Trophoblast cell (in vitro differentiated cells and primary cell): ENCODE data around the gene ZG16.
A peak's percentile ranks its signal among the peaks of the same experiment; 100 is the strongest.
"Not testable (repeated sequence)": the region's sequence is repeated elsewhere in the genome, so short reads cannot be mapped to it uniquely, and the experiment has no call there.

Experiments
- DNase-seq, 2 donors: peaks; one replicate each; pipeline ENCODE4 v3.0.0-alpha.2; 2016
- H2AFZ ChIP-seq: 2 replicates; pipeline ENCODE4 v1.6.1; 2013; ENCODE audit warnings: low read length, moderate library complexity, mild to moderate bottlenecking; ENCODE audit not compliant: insufficient read depth, poor library complexity
- H2AK5ac ChIP-seq: 2 replicates; pipeline ENCODE4 v1.6.1; 2013; ENCODE audit warnings: mild to moderate bottlenecking, low read length
- H2BK120ac ChIP-seq: 2 replicates; pipeline ENCODE4 v1.6.1; 2013; ENCODE audit warnings: low read length, mild to moderate bottlenecking, moderate library complexity; ENCODE audit not compliant: insufficient read depth, poor library complexity
- H2BK12ac ChIP-seq: 2 replicates; pipeline ENCODE4 v1.6.1; 2013; ENCODE audit warnings: mild to moderate bottlenecking, low read length, moderate library complexity
- H2BK5ac ChIP-seq: 2 replicates; pipeline ENCODE4 v1.6.1; 2013; ENCODE audit warnings: low read length, low read depth, moderate library complexity, mild to moderate bottlenecking; ENCODE audit not compliant: poor library complexity
- H3K14ac ChIP-seq: 2 replicates; pipeline ENCODE4 v1.6.1; 2013; ENCODE audit warnings: mild to moderate bottlenecking, low read length
- H3K18ac ChIP-seq: 2 replicates; pipeline ENCODE4 v1.6.1; 2013; ENCODE audit warnings: mild to moderate bottlenecking, low read length
- H3K23ac ChIP-seq: 2 replicates; pipeline ENCODE4 v1.6.1; 2013; ENCODE audit warnings: low read length
- H3K27ac ChIP-seq: 2 replicates; pipeline ENCODE4 v1.5.1; 2013; ENCODE audit warnings: low read depth, mild to moderate bottlenecking, inconsistent platforms, low read length, moderate library complexity
- H3K27me3 ChIP-seq: 2 replicates; pipeline ENCODE4 v1.6.1; 2013; ENCODE audit warnings: inconsistent platforms, mild to moderate bottlenecking, low read length, moderate library complexity; ENCODE audit not compliant: insufficient read depth
- H3K36me3 ChIP-seq, 2 experiments: 1 replicate in 1 of 2; 2 replicates in 1 of 2; pipeline ENCODE4 v1.6.1; 2013; ENCODE audit warnings: low read length in 2 of 2, mild to moderate bottlenecking in 2 of 2, moderate library complexity in 1 of 2; ENCODE audit not compliant: insufficient read depth in 2 of 2, control insufficient read depth in 1 of 2
- H3K4ac ChIP-seq: 2 replicates; pipeline ENCODE4 v1.6.1; 2013; ENCODE audit warnings: low read depth, mild to moderate bottlenecking, low read length, moderate library complexity
- H3K4me1 ChIP-seq, 2 experiments: 1 replicate in 1 of 2; 2 replicates in 1 of 2; pipeline ENCODE4 v1.6.1; 2013; ENCODE audit warnings: low read length in 2 of 2, mild to moderate bottlenecking in 2 of 2, moderate library complexity in 1 of 2; ENCODE audit not compliant: insufficient read depth in 2 of 2, control insufficient read depth in 1 of 2
- H3K4me2 ChIP-seq: 2 replicates; pipeline ENCODE4 v1.6.1; 2013; ENCODE audit warnings: inconsistent platforms, mild to moderate bottlenecking, low read length, moderate library complexity
- H3K4me3 ChIP-seq: 2 replicates; pipeline ENCODE4 v1.5.1; 2013; ENCODE audit warnings: mild to moderate bottlenecking, low read depth, low read length, inconsistent platforms
- H3K79me1 ChIP-seq: one replicate; pipeline ENCODE4 v1.6.1; 2013; ENCODE audit warnings: low read length
- H3K79me2 ChIP-seq: 2 replicates; pipeline ENCODE4 v1.6.1; 2013; ENCODE audit warnings: low read length, mild to moderate bottlenecking; ENCODE audit not compliant: control insufficient read depth, insufficient read depth, poor library complexity
- H3K9ac ChIP-seq: 2 replicates; pipeline ENCODE4 v1.6.1; 2013; ENCODE audit warnings: mild to moderate bottlenecking, low read length
- H3K9me3 ChIP-seq: 2 replicates; pipeline ENCODE4 v1.6.1; 2013; ENCODE audit warnings: low read depth, mild to moderate bottlenecking, control low read depth, inconsistent platforms, low read length; ENCODE audit not compliant: insufficient read depth
- H4K12ac ChIP-seq: 2 replicates; pipeline ENCODE4 v1.6.1; 2013; ENCODE audit warnings: low read depth, mild to moderate bottlenecking, low read length, moderate library complexity
- H4K8ac ChIP-seq: 2 replicates; pipeline ENCODE4 v1.6.1; 2013; ENCODE audit warnings: low read depth, mild to moderate bottlenecking, low read length, moderate library complexity
- H4K91ac ChIP-seq: one replicate; pipeline ENCODE4 v1.6.1; 2013; ENCODE audit warnings: low read depth, mild to moderate bottlenecking, low read length, moderate library complexity
- WGBS: extraction: QIAGEN DNeasy Blood & Tissue Kit; methylation state at CpG from one replicate; pipeline ENCODE4 v1.1.7; 2013; ENCODE audit warnings: missing lambda C conversion rate; ENCODE audit not compliant: insufficient read length, insufficient coverage; ENCODE audit errors: extremely low coverage; 5-methylcytosine and 5-hydroxymethylcytosine counted together

Gene ZG16

GRCh38 chr16:29770250-29770929 lies 7.7 kb upstream of the ZG16 start:
- Histone ChIP-seq H3K23ac (no peak overlapping the region), H2AFZ (no peak overlapping the region), H3K18ac (no peak overlapping the region), H4K12ac (no peak overlapping the region), H3K27me3 (no peaks in the 10 kb centered on the region), H3K4me1 (no peaks in the 10 kb centered on the region), H4K91ac (no peak overlapping the region), H2BK120ac (no peak overlapping the region), H3K4me3 (no peak overlapping the region), H3K9me3 (no peaks in the 10 kb centered on the region), H2BK12ac (no peak overlapping the region), H4K8ac (no peak overlapping the region), H3K79me1 (no peaks in the 10 kb centered on the region), H3K4ac (no peak overlapping the region), H3K36me3 (no peaks in the 10 kb centered on the region), H2BK5ac (no peak overlapping the region), H3K27ac (no peak overlapping the region), H2AK5ac (no peak overlapping the region), H3K4me2 (no peak overlapping the region), H3K14ac (no peak overlapping the region), H3K79me2 (no peaks in the 10 kb centered on the region), H3K9ac (no peak overlapping the region)
- no CpG with 5 or more reads among the region's 7 CpGs for WGBS
- DNase-seq, result no peak

- H4K91ac ChIP-seq, H3K23ac ChIP-seq, H3K18ac ChIP-seq, H2AFZ ChIP-seq, H4K12ac ChIP-seq, H2BK120ac ChIP-seq, H4K8ac ChIP-seq, DNase-seq, H3K79me2 ChIP-seq, H2AK5ac ChIP-seq, H3K4ac ChIP-seq, H3K9me3 ChIP-seq, H3K4me1 ChIP-seq, H3K14ac ChIP-seq, H3K4me3 ChIP-seq, H3K79me1 ChIP-seq, H2BK5ac ChIP-seq, H3K36me3 ChIP-seq, H3K27me3 ChIP-seq, H2BK12ac ChIP-seq, H3K27ac ChIP-seq, H3K9ac ChIP-seq, H3K4me2 ChIP-seq: not testable (repeated sequence)
- no CpG with 5 or more reads among the region's 7 CpGs for WGBS
These were observed 5.7 kb upstream of the ZG16 start for GRCh38 chr16:29772330-29772729.

- Histone ChIP-seq H3K4me2 (no peak overlapping the region), H3K27ac (no peak overlapping the region), H4K91ac (peak overlapping the region; percentile 3), H3K4me1 (peaks cover 15 to 22% of the 10 kb centered on the region in 2 experiments), H3K23ac (no peak overlapping the region), H2BK5ac (no peak overlapping the region), H3K9me3 (no peaks in the 10 kb centered on the region), H3K4me3 (no peak overlapping the region), H2BK120ac (no peak overlapping the region), H3K27me3 (no peaks in the 10 kb centered on the region), H2AK5ac (no peak overlapping the region), H3K4ac (no peak overlapping the region), H4K8ac (no peak overlapping the region), H3K79me1 (peaks cover 10% of the 10 kb centered on the region), H3K36me3 (no peaks in the 10 kb centered on the region), H3K14ac (no peak overlapping the region), H3K18ac (no peak overlapping the region), H3K79me2 (no peaks in the 10 kb centered on the region), H3K9ac (no peak overlapping the region), H4K12ac (no peak overlapping the region), H2BK12ac (peak overlapping the region; percentile 11), H2AFZ (no peak overlapping the region)
- no CpG with 5 or more reads among the region's 5 CpGs for WGBS
- no peak for DNase-seq
These were observed 3.3 kb upstream of the ZG16 start for GRCh38 chr16:29774730-29775129.

- H3K4me2 ChIP-seq, result no peak overlapping the region
- DNase-seq, result no peak
- no peak overlapping the region for H4K12ac ChIP-seq
- no peak overlapping the region for H2AK5ac ChIP-seq
- no peak overlapping the region for H3K27ac ChIP-seq
- H3K36me3 ChIP-seq, result no peaks in the 10 kb centered on the region
- H3K9me3 ChIP-seq, result no peaks in the 10 kb centered on the region
- no peak overlapping the region for H4K8ac ChIP-seq
- whole genome bisulfite sequencing, result no CpG with 5 or more reads among the region's 4 CpGs
- no peak overlapping the region for H3K4ac ChIP-seq
- no peak overlapping the region for H2BK120ac ChIP-seq
- peaks cover 25 to 30% of the 10 kb centered on the region in 2 experiments for H3K4me1 ChIP-seq
- H2BK12ac ChIP-seq, result no peak overlapping the region
- H3K4me3 ChIP-seq, result no peak overlapping the region
- no peak overlapping the region for H4K91ac ChIP-seq
- H3K79me2 ChIP-seq, result no peaks in the 10 kb centered on the region
- H3K27me3 ChIP-seq, result no peaks in the 10 kb centered on the region
- no peak overlapping the region for H2BK5ac ChIP-seq
- H3K14ac ChIP-seq, result no peak overlapping the region
- no peak overlapping the region for H2AFZ ChIP-seq
- no peak overlapping the region for H3K23ac ChIP-seq
- H3K18ac ChIP-seq, result no peak overlapping the region
- no peak overlapping the region for H3K9ac ChIP-seq
- H3K79me1 ChIP-seq, result peaks cover 19% of the 10 kb centered on the region
These were observed 2.2 kb upstream of the ZG16 start for GRCh38 chr16:29775742-29776408.
